GM23338 (cell line): ENCODE results near the gene FAM171A1.

Experiments used
- EZH2 ChIP-seq: fragments of 200-600 bp; sonication (generic); IDR thresholded peaks from one replicate; pipeline ENCODE4 v1.8.0; 2017; ENCODE audit warnings: antibody characterized with exemption, mild to moderate bottlenecking, low read depth; ENCODE audit not compliant: unreplicated experiment
- TF ChIP-seq, protein P1 (sequence below), 2 experiments: fragments of 200-600 bp in 1 of 2; sonication (generic) in 1 of 2; conservative IDR thresholded peaks; 2 replicates each; pipeline versions ENCODE4 v1.5.1 to v1.6.1; 2016 to 2017; ENCODE audit warnings: antibody characterized with exemption in 2 of 2, low read depth in 2 of 2, mild to moderate bottlenecking in 2 of 2, moderate library complexity in 1 of 2

- TF ChIP-seq, protein P1, sequence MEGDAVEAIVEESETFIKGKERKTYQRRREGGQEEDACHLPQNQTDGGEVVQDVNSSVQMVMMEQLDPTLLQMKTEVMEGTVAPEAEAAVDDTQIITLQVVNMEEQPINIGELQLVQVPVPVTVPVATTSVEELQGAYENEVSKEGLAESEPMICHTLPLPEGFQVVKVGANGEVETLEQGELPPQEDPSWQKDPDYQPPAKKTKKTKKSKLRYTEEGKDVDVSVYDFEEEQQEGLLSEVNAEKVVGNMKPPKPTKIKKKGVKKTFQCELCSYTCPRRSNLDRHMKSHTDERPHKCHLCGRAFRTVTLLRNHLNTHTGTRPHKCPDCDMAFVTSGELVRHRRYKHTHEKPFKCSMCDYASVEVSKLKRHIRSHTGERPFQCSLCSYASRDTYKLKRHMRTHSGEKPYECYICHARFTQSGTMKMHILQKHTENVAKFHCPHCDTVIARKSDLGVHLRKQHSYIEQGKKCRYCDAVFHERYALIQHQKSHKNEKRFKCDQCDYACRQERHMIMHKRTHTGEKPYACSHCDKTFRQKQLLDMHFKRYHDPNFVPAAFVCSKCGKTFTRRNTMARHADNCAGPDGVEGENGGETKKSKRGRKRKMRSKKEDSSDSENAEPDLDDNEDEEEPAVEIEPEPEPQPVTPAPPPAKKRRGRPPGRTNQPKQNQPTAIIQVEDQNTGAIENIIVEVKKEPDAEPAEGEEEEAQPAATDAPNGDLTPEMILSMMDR (conservative IDR thresholded peaks at IDR 0.05; ENCODE audit: low read depth in 2 of 2), result no peak
- no peak for TF ChIP-seq EZH2
Measured at GRCh38 chr10:15395935-15396334, 24.8 kb upstream of the FAM171A1 start.
